Measurements from ENCODE around the gene IL4R.
A peak's percentile ranks its signal among the peaks of the same experiment; 100 is the strongest.

The IL4R gene

GRCh38 chr16:27315333-27316037 is 1.7 kb downstream of the IL4R start:
- peak; percentile 57 to 63 for DNase-seq (ENCODE audit: low read depth in 2 of 2)

GRCh38 chr16:27316038-27316680 is 2.4 kb downstream of the IL4R start:
- no peak for DNase-seq (ENCODE audit: low read depth in 2 of 2)

- no peak for DNase-seq (ENCODE audit: low read depth in 2 of 2)
These were observed 3.5 kb downstream of the IL4R start for GRCh38 chr16:27317320-27317719.

GRCh38 chr16:27317738-27318391 is 4.1 kb downstream of the IL4R start:
- DNase-seq (ENCODE audit: low read depth in 2 of 2), result peak in 1 of 2 donors; percentile 44

- DNase-seq (ENCODE audit: low read depth in 2 of 2), result peak; percentile 35 to 48
These were observed 4.8 kb downstream of the IL4R start for GRCh38 chr16:27318392-27319256.

- DNase-seq (ENCODE audit: low read depth in 2 of 2), result no peak
These were observed 5.6 kb downstream of the IL4R start for GRCh38 chr16:27319257-27319965.

GRCh38 chr16:27320261-27321012 is 6.7 kb downstream of the IL4R start:
- no peak for DNase-seq (ENCODE audit: low read depth in 2 of 2)

GRCh38 chr16:27321013-27321915 is 7.5 kb downstream of the IL4R start:
- DNase-seq (ENCODE audit: low read depth in 2 of 2), result no peak

GRCh38 chr16:27322858-27323780 is 9.3 kb downstream of the IL4R start:
- no peak for DNase-seq (ENCODE audit: low read depth in 2 of 2)

- no peak for DNase-seq (ENCODE audit: low read depth in 2 of 2)
These were observed 10.2 kb downstream of the IL4R start for GRCh38 chr16:27323781-27324561.

GRCh38 chr16:27324851-27325301 is 11.1 kb downstream of the IL4R start:
- DNase-seq (ENCODE audit: low read depth in 2 of 2), result no peak

GRCh38 chr16:27325736-27326135 is 12.0 kb downstream of the IL4R start:
- no peak for DNase-seq (ENCODE audit: low read depth in 2 of 2)

GRCh38 chr16:27326251-27326650 is 12.5 kb downstream of the IL4R start:
- DNase-seq (ENCODE audit: low read depth in 2 of 2), result no peak

- DNase-seq (ENCODE audit: low read depth in 2 of 2), result peak in 1 of 2 donors; percentile 28
These were observed 13.2 kb downstream of the IL4R start for GRCh38 chr16:27326738-27327585.

GRCh38 chr16:27327586-27327915 is 13.8 kb downstream of the IL4R start:
- DNase-seq (ENCODE audit: low read depth in 2 of 2), result no peak

GRCh38 chr16:27328937-27329336 is 15.2 kb downstream of the IL4R start:
- no peak for DNase-seq (ENCODE audit: low read depth in 2 of 2)

All from stimulated activated CD4-positive, alpha-beta T cell treated with anti-CD3 and anti-CD28 coated beads, Interleukin-4, amount 100 ng/mL, for 48 hours (primary cell).